Measurements from ENCODE around the gene GEMIN8. TPM values are rescaled to one million over a fixed set of nuclear protein-coding genes. Genes with fewer than 3 reads are reported as not detected.

Gene GEMIN8
- total RNA-seq, 1 experiment from 2014 or later: 7.7 TPM

- CTCF ChIA-PET: no interaction called here
- Mint-ChIP-seq H3K9me3 (ENCODE audit: unreplicated experiment) (no peaks in the 10 kb centered on the region), H3K4me1 (ENCODE audit: low read depth, unreplicated experiment) (no peaks in the 10 kb centered on the region), H3K27ac (ENCODE audit: unreplicated experiment) (no peak overlapping the region), H3K36me3 (ENCODE audit: insufficient read depth, unreplicated experiment) (no peaks in the 10 kb centered on the region), H3K4me3 (ENCODE audit: unreplicated experiment) (no peak overlapping the region), H3K27me3 (ENCODE audit: insufficient read depth, unreplicated experiment) (no peaks in the 10 kb centered on the region)
- no peak for DNase-seq
- intact Hi-C loops (cut with micrococcal nuclease; ENCODE audit: unreplicated experiment): no loop called here
- Histone ChIP-seq H3K9me3 (no peaks in the 10 kb centered on the region), H3K4me1 (no peaks in the 10 kb centered on the region), H3K4me3 (ENCODE audit: low read depth, low read length) (no peak overlapping the region), H3K36me3 (ENCODE audit: control insufficient read depth, insufficient read depth, low read length) (no peaks in the 10 kb centered on the region), H3K27me3 (replicated peaks; ENCODE audit: control insufficient read depth, insufficient read depth, low read length) (no peaks in the 10 kb centered on the region)
- BruUV-seq (replicated peaks): no TSS peak
- POLR2A ChIA-PET: no interaction called here
- TF ChIP-seq CTCF (IDR thresholded peaks at IDR 0.05; ENCODE audit: insufficient read depth in 1 of 2, low read depth in 1 of 2, low read length in 1 of 2, severe bottlenecking in 1 of 2, unreplicated experiment in 1 of 2): no peak
These were observed 23.2 kb downstream of the GEMIN8 start for GRCh38 chrX:14006540-14006939.

DNA sequence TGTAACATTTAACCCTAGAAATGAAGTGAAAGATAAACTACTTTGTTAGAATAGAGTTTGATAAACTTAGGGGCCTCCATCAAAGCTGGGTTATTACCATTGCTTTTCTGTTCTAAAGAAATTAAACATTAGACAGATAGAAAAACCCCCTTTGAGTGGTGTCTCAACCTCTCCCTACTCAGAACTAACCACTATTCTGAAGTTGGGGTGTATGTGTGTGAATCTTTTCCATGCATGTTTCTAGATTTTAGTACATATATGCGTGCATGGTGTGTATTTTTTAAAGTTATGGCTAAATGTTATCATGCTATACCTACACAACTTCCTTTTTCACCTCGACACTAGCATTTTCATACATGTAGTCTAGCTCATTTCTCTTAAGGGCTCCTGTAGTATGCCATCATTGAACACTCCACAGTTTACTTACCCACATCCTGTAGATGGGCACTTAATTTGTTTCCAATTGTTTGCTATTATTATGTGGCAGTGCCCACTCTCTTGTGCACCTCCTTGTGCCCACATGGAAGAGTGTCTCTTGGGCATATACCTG is 25.7 kb downstream of the GEMIN8 start:
- TF ChIP-seq CTCF (IDR thresholded peaks at IDR 0.05; ENCODE audit: insufficient read depth in 1 of 2, low read depth in 1 of 2, low read length in 1 of 2, severe bottlenecking in 1 of 2, unreplicated experiment in 1 of 2): no peak
- H3K36me3 ChIP-seq (ENCODE audit: control insufficient read depth, insufficient read depth, low read length): no peaks in the 10 kb centered on the region
- CTCF ChIA-PET: no interaction called here

GRCh38 chrX:14003028-14003427 is 26.7 kb downstream of the GEMIN8 start:
- DNase-seq: no peak
- POLR2A ChIA-PET: no interaction called here
- Mint-ChIP-seq H3K36me3 (ENCODE audit: insufficient read depth, unreplicated experiment) (no peaks in the 10 kb centered on the region), H3K9me3 (ENCODE audit: unreplicated experiment) (no peaks in the 10 kb centered on the region), H3K27ac (ENCODE audit: unreplicated experiment) (no peak overlapping the region), H3K4me1 (ENCODE audit: low read depth, unreplicated experiment) (no peaks in the 10 kb centered on the region), H3K4me3 (ENCODE audit: unreplicated experiment) (no peak overlapping the region), H3K27me3 (ENCODE audit: insufficient read depth, unreplicated experiment) (no peaks in the 10 kb centered on the region)
- CTCF ChIA-PET: no interaction called here
- H3K27me3 ChIP-seq (replicated peaks; ENCODE audit: control insufficient read depth, insufficient read depth, low read length): no peaks in the 10 kb centered on the region
- intact Hi-C loops (cut with micrococcal nuclease; ENCODE audit: unreplicated experiment): no loop called here
- no peaks in the 10 kb centered on the region for H3K9me3 ChIP-seq
- H3K4me1 ChIP-seq: no peaks in the 10 kb centered on the region
- no peaks in the 10 kb centered on the region for H3K36me3 ChIP-seq (ENCODE audit: control insufficient read depth, insufficient read depth, low read length)
- TF ChIP-seq CTCF (IDR thresholded peaks at IDR 0.05; ENCODE audit: insufficient read depth in 1 of 2, low read depth in 1 of 2, low read length in 1 of 2, severe bottlenecking in 1 of 2, unreplicated experiment in 1 of 2): no peak
- no TSS peak for BruUV-seq (replicated peaks)
- H3K4me3 ChIP-seq (ENCODE audit: low read depth, low read length): no peak overlapping the region

More for the DNA sequence above, 25.7 kb downstream of the GEMIN8 start:
- BruUV-seq (replicated peaks): no TSS peak
- H3K9me3 ChIP-seq: no peaks in the 10 kb centered on the region
- POLR2A ChIA-PET: no interaction called here
- no peaks in the 10 kb centered on the region for H3K36me3 Mint-ChIP-seq (ENCODE audit: insufficient read depth, unreplicated experiment)
- H3K4me1 Mint-ChIP-seq (ENCODE audit: low read depth, unreplicated experiment): no peaks in the 10 kb centered on the region
- no peak overlapping the region for H3K4me3 Mint-ChIP-seq (ENCODE audit: unreplicated experiment)
- no peaks in the 10 kb centered on the region for H3K4me1 ChIP-seq
- no peaks in the 10 kb centered on the region for H3K27me3 Mint-ChIP-seq (ENCODE audit: insufficient read depth, unreplicated experiment)
- DNase-seq: no peak
- H3K27me3 ChIP-seq (replicated peaks; ENCODE audit: control insufficient read depth, insufficient read depth, low read length): no peaks in the 10 kb centered on the region
- H3K4me3 ChIP-seq (ENCODE audit: low read depth, low read length): no peak overlapping the region
- H3K9me3 Mint-ChIP-seq (ENCODE audit: unreplicated experiment): no peaks in the 10 kb centered on the region
- no peak overlapping the region for H3K27ac Mint-ChIP-seq (ENCODE audit: unreplicated experiment)
- intact Hi-C loops (cut with micrococcal nuclease; ENCODE audit: unreplicated experiment): no loop called here
